Activated T-helper 17 cell treated with anti-CD3 and anti-CD28 coated beads, Interleukin-2, amount 50 U/mL, for 72 hours (primary cell): ENCODE results near the gene RAB22A. TPM values are rescaled to one million over a fixed set of nuclear protein-coding genes. Genes with fewer than 3 reads are reported as not detected.

Experiments used
- ATAC-seq: fragments of 150-1000 bp; cut with Tn5 transposase; replicated peaks from 2 replicates; pipeline ENCODE4 v1.10.0; 2021; ENCODE audit warnings: mild to moderate bottlenecking, moderate library complexity
- H3K27ac Mint-ChIP-seq: one replicate; pipeline ENCODE4 v1.8.0; 2022; ENCODE audit warnings: mixed read lengths
- H3K27me3 Mint-ChIP-seq: one replicate; pipeline ENCODE4 v1.8.0; 2022; ENCODE audit warnings: mixed read lengths
- H3K36me3 Mint-ChIP-seq: one replicate; pipeline ENCODE4 v1.8.0; 2022; ENCODE audit warnings: low read depth, mild to moderate bottlenecking, mixed read lengths
- H3K4me1 Mint-ChIP-seq: one replicate; pipeline ENCODE4 v1.8.0; 2022; ENCODE audit warnings: mixed read lengths
- H3K4me3 Mint-ChIP-seq: one replicate; pipeline ENCODE4 v1.8.0; 2022; ENCODE audit warnings: mild to moderate bottlenecking, mixed read lengths
- H3K9me3 Mint-ChIP-seq: one replicate; pipeline ENCODE4 v1.8.0; 2022; ENCODE audit warnings: mixed read lengths
- total RNA-seq, 2 donors: library from RNA; stranded (reverse); gene quantifications; one replicate each; pipeline ENCODE4 v1.2.3, GENCODE V29; 2022

Gene RAB22A
- total RNA-seq, 2 donors from 2014 or later: 11.6 to 12.8 TPM

- Mint-ChIP-seq H3K27ac (no peak overlapping the region), H3K36me3 (no peaks in the 10 kb centered on the region), H3K4me3 (no peak overlapping the region), H3K9me3 (peaks cover 10% of the 10 kb centered on the region), H3K27me3 (peaks cover 35% of the 10 kb centered on the region), H3K4me1 (no peaks in the 10 kb centered on the region)
- no peak for ATAC-seq
Measured at GRCh38 chr20:58377017-58377416, 67.5 kb downstream of the RAB22A start.

GRCh38 chr20:58377766-58378401 is 68.4 kb downstream of the RAB22A start:
- H3K36me3 Mint-ChIP-seq: no peaks in the 10 kb centered on the region
- H3K4me1 Mint-ChIP-seq: no peaks in the 10 kb centered on the region
- peaks cover 37% of the 10 kb centered on the region for H3K27me3 Mint-ChIP-seq
- H3K27ac Mint-ChIP-seq: no peak overlapping the region
- peaks cover 10% of the 10 kb centered on the region for H3K9me3 Mint-ChIP-seq
- ATAC-seq: no peak
- H3K4me3 Mint-ChIP-seq: no peak overlapping the region

- H3K9me3 Mint-ChIP-seq: peaks cover 10% of the 10 kb centered on the region
- peaks cover 42% of the 10 kb centered on the region for H3K27me3 Mint-ChIP-seq
- ATAC-seq: no peak
- no peak overlapping the region for H3K4me3 Mint-ChIP-seq
- no peaks in the 10 kb centered on the region for H3K36me3 Mint-ChIP-seq
- no peak overlapping the region for H3K27ac Mint-ChIP-seq
- H3K4me1 Mint-ChIP-seq: no peaks in the 10 kb centered on the region
Measured at GRCh38 chr20:58378704-58379103, 69.2 kb downstream of the RAB22A start.

- no peak overlapping the region for H3K27ac Mint-ChIP-seq
- no peak overlapping the region for H3K4me3 Mint-ChIP-seq
- ATAC-seq: no peak
- no peaks in the 10 kb centered on the region for H3K4me1 Mint-ChIP-seq
- H3K9me3 Mint-ChIP-seq: peaks cover 10% of the 10 kb centered on the region
- peaks cover 35% of the 10 kb centered on the region for H3K27me3 Mint-ChIP-seq
- H3K36me3 Mint-ChIP-seq: no peaks in the 10 kb centered on the region
Measured at GRCh38 chr20:58381627-58382026, 72.1 kb downstream of the RAB22A start.

- H3K27ac Mint-ChIP-seq: no peak overlapping the region
- H3K27me3 Mint-ChIP-seq: peaks cover 34% of the 10 kb centered on the region
- H3K4me3 Mint-ChIP-seq: no peak overlapping the region
- no peaks in the 10 kb centered on the region for H3K36me3 Mint-ChIP-seq
- no peak for ATAC-seq
- H3K9me3 Mint-ChIP-seq: peaks cover 10% of the 10 kb centered on the region
- no peaks in the 10 kb centered on the region for H3K4me1 Mint-ChIP-seq
Measured at GRCh38 chr20:58382096-58382495, 72.6 kb downstream of the RAB22A start.

- Mint-ChIP-seq H3K36me3 (peaks cover 4% of the 10 kb centered on the region), H3K4me1 (peaks cover under 1% of the 10 kb centered on the region), H3K4me3 (no peak overlapping the region), H3K9me3 (peaks cover 10% of the 10 kb centered on the region), H3K27ac (no peak overlapping the region), H3K27me3 (peaks cover 21% of the 10 kb centered on the region)
- no peak for ATAC-seq
Measured at GRCh38 chr20:58384821-58385220, 75.3 kb downstream of the RAB22A start.

GRCh38 chr20:58388028-58388601 is 78.6 kb downstream of the RAB22A start:
- Mint-ChIP-seq H3K4me3 (peak overlapping the region; percentile 98), H3K9me3 (no peaks in the 10 kb centered on the region), H3K36me3 (peaks cover 37% of the 10 kb centered on the region), H3K27me3 (peaks cover 4% of the 10 kb centered on the region), H3K27ac (no peak overlapping the region), H3K4me1 (peaks cover 24% of the 10 kb centered on the region)
- ATAC-seq: no peak

- Mint-ChIP-seq H3K4me1 (peaks cover 30% of the 10 kb centered on the region), H3K9me3 (no peaks in the 10 kb centered on the region), H3K27me3 (no peaks in the 10 kb centered on the region), H3K36me3 (peaks cover 44% of the 10 kb centered on the region), H3K27ac (peak within 1 kb of the TSS; percentile 98), H3K4me3 (peak within 1 kb of the TSS; percentile 98)
- ATAC-seq: peak; percentile 99
Measured at GRCh38 chr20:58388882-58389323, 79.4 kb downstream of the RAB22A start, which contains the start of gene VAPB. VAPB (plus strand) TSS chr20:58389229; CDS start chr20:58389460, 231 bp downstream.

GRCh38 chr20:58389324-58389967 is 79.9 kb downstream of the RAB22A start:
- Mint-ChIP-seq H3K27me3 (no peaks in the 10 kb centered on the region), H3K4me1 (peaks cover 35% of the 10 kb centered on the region), H3K27ac (peak overlapping the region; percentile 98), H3K36me3 (peaks cover 49% of the 10 kb centered on the region), H3K4me3 (peak overlapping the region; percentile 98), H3K9me3 (no peaks in the 10 kb centered on the region)
- peak; percentile 42 for ATAC-seq

- Mint-ChIP-seq H3K27me3 (no peaks in the 10 kb centered on the region), H3K36me3 (peaks cover 56% of the 10 kb centered on the region), H3K9me3 (no peaks in the 10 kb centered on the region)
Measured at GRCh38 chr20:58389968-58390658, 80.6 kb downstream of the RAB22A start.

GRCh38 chr20:58390659-58391035 is 81.1 kb downstream of the RAB22A start:
- peaks cover 38% of the 10 kb centered on the region for H3K4me1 Mint-ChIP-seq
- no peak for ATAC-seq

More at GRCh38 chr20:58389968-58390658, 80.6 kb downstream of the RAB22A start:
- Mint-ChIP-seq H3K4me1 (peaks cover 35% of the 10 kb centered on the region), H3K4me3 (peak overlapping the region; percentile 98), H3K27ac (peak overlapping the region; percentile 98)
- no peak for ATAC-seq

GRCh38 chr20:58392286-58392685 is 82.8 kb downstream of the RAB22A start:
- H3K27ac Mint-ChIP-seq: peak overlapping the region; percentile 44
- peaks cover 77% of the 10 kb centered on the region for H3K36me3 Mint-ChIP-seq
- no peak for ATAC-seq
- no peaks in the 10 kb centered on the region for H3K9me3 Mint-ChIP-seq
- H3K27me3 Mint-ChIP-seq: no peaks in the 10 kb centered on the region
- H3K4me1 Mint-ChIP-seq: peaks cover 47% of the 10 kb centered on the region
- peak overlapping the region; percentile 98 for H3K4me3 Mint-ChIP-seq

More at GRCh38 chr20:58390659-58391035, 81.1 kb downstream of the RAB22A start:
- Mint-ChIP-seq H3K4me3 (peak overlapping the region; percentile 98), H3K36me3 (peaks cover 61% of the 10 kb centered on the region), H3K27me3 (no peaks in the 10 kb centered on the region), H3K9me3 (no peaks in the 10 kb centered on the region), H3K27ac (peak overlapping the region; percentile 98)

- Mint-ChIP-seq H3K27me3 (no peaks in the 10 kb centered on the region), H3K9me3 (no peaks in the 10 kb centered on the region), H3K4me3 (peak overlapping the region; percentile 98), H3K4me1 (peaks cover 53% of the 10 kb centered on the region), H3K27ac (no peak overlapping the region), H3K36me3 (peaks cover 87% of the 10 kb centered on the region)
- no peak for ATAC-seq
Measured at GRCh38 chr20:58393299-58393698, 83.8 kb downstream of the RAB22A start.

GRCh38 chr20:58394801-58395200 is 85.3 kb downstream of the RAB22A start:
- peaks cover 93% of the 10 kb centered on the region for H3K36me3 Mint-ChIP-seq

More at GRCh38 chr20:58394801-58395200, 85.3 kb downstream of the RAB22A start:
- Mint-ChIP-seq H3K4me1 (peaks cover 59% of the 10 kb centered on the region), H3K27me3 (no peaks in the 10 kb centered on the region), H3K4me3 (no peak overlapping the region), H3K27ac (no peak overlapping the region), H3K9me3 (no peaks in the 10 kb centered on the region)
- no peak for ATAC-seq
